Activated CD8-positive, alpha-beta T cell treated with anti-CD3 and anti-CD28 coated beads for 36 hours (primary cell): ENCODE data around the gene DAB2IP. TPM values are rescaled to one million over a fixed set of nuclear protein-coding genes. Genes with fewer than 3 reads are reported as not detected.

Experiments used
- ATAC-seq: fragments of 200-7000 bp; cut with Tn5 transposase; one replicate; pipeline ENCODE4 v1.10.0; 2021; ENCODE audit warnings: mild to moderate bottlenecking, moderate library complexity
- CTCF ChIA-PET: fragments of 350-600 bp; sonication (Branson Sonifier 250); formaldehyde crosslinking; loops from one replicate; lab custom pipeline; 2021; ENCODE audit warnings: antibody characterized with exemption; lab: Charles Lee
- POLR2A ChIA-PET: fragments of 350-600 bp; sonication (Branson Sonifier 250); formaldehyde crosslinking; loops from one replicate; lab custom pipeline; 2021; ENCODE audit warnings: antibody characterized with exemption; lab: Charles Lee
- DNase-seq: peaks from one replicate; pipeline ENCODE4 v3.0.0-alpha.2; 2020
- H3K27ac Mint-ChIP-seq: one replicate; pipeline ENCODE4 v1.8.0; 2021; ENCODE audit warnings: mild to moderate bottlenecking, mixed read lengths
- H3K27me3 Mint-ChIP-seq: one replicate; pipeline ENCODE4 v1.8.0; 2021; ENCODE audit warnings: mixed read lengths
- H3K36me3 Mint-ChIP-seq: one replicate; pipeline ENCODE4 v1.8.0; 2021; ENCODE audit warnings: low read depth, mixed read lengths
- H3K4me1 Mint-ChIP-seq: one replicate; pipeline ENCODE4 v1.8.0; 2021; ENCODE audit warnings: low read depth, mixed read lengths
- H3K4me3 Mint-ChIP-seq: one replicate; pipeline ENCODE4 v1.8.0; 2021; ENCODE audit warnings: mild to moderate bottlenecking, moderate library complexity, mixed read lengths
- H3K9me3 Mint-ChIP-seq: one replicate; pipeline ENCODE4 v1.8.0; 2021; ENCODE audit warnings: mixed read lengths
- CTCF ChIP-seq: fragments of 200-600 bp; IDR thresholded peaks from one replicate; pipeline ENCODE4 v1.8.0; 2022; ENCODE audit warnings: antibody characterized with exemption, mild to moderate bottlenecking
- intact Hi-C: fragments of 100-400 bp; cut with micrococcal nuclease; formaldehyde crosslinking; loops from one replicate; pipeline ENCODE4 v1.10.0; 2022
- total RNA-seq, 2 experiments: library from RNA; stranded (reverse); gene quantifications; one replicate each; pipeline ENCODE4 v1.2.3, GENCODE V29; 2021

DAB2IP gene
- total RNA-seq, 2 experiments from 2014 or later = 0.54 to 1.5 TPM

- no peak overlapping the region for H3K27ac Mint-ChIP-seq
Observed at GRCh38 chr9:121807823-121808278, 156.4 kb downstream of the DAB2IP start.

GRCh38 chr9:121808781-121809180 is 157.3 kb downstream of the DAB2IP start:
- no peak for TF ChIP-seq CTCF
- no peak for DNase-seq
- H3K27me3 Mint-ChIP-seq = no peaks in the 10 kb centered on the region
- no peak for ATAC-seq
- POLR2A ChIA-PET = no interaction called here
- H3K27ac Mint-ChIP-seq = no peak overlapping the region
- intact Hi-C loops = no loop called here
- no peaks in the 10 kb centered on the region for H3K36me3 Mint-ChIP-seq
- no peaks in the 10 kb centered on the region for H3K4me1 Mint-ChIP-seq
- CTCF ChIA-PET = no interaction called here
- peaks cover 6% of the 10 kb centered on the region for H3K9me3 Mint-ChIP-seq
- H3K4me3 Mint-ChIP-seq = no peak overlapping the region

More at GRCh38 chr9:121807823-121808278, 156.4 kb downstream of the DAB2IP start:
- ChIA-PET CTCF (no interaction called here), POLR2A (no interaction called here)
- ATAC-seq (no peak), DNase-seq (no peak)
- intact Hi-C loops = no loop called here
- H3K36me3 Mint-ChIP-seq = no peaks in the 10 kb centered on the region
- no peaks in the 10 kb centered on the region for H3K4me1 Mint-ChIP-seq
- H3K27me3 Mint-ChIP-seq = no peaks in the 10 kb centered on the region
- TF ChIP-seq CTCF = no peak
- peaks cover 6% of the 10 kb centered on the region for H3K9me3 Mint-ChIP-seq
- no peak overlapping the region for H3K4me3 Mint-ChIP-seq

- POLR2A ChIA-PET = no interaction called here
- no peak overlapping the region for H3K27ac Mint-ChIP-seq
- ATAC-seq (no peak), DNase-seq (no peak)
- CTCF ChIA-PET = no interaction called here
- H3K4me3 Mint-ChIP-seq = no peak overlapping the region
- no peaks in the 10 kb centered on the region for H3K4me1 Mint-ChIP-seq
- intact Hi-C loops = no loop called here
- no peaks in the 10 kb centered on the region for H3K36me3 Mint-ChIP-seq
- no peaks in the 10 kb centered on the region for H3K27me3 Mint-ChIP-seq
- TF ChIP-seq CTCF = no peak
- H3K9me3 Mint-ChIP-seq = peaks cover 3% of the 10 kb centered on the region
Observed at GRCh38 chr9:121809356-121810050, 158.1 kb downstream of the DAB2IP start.

- no peak for TF ChIP-seq CTCF
- Mint-ChIP-seq H3K27me3 (no peaks in the 10 kb centered on the region), H3K4me1 (no peaks in the 10 kb centered on the region), H3K4me3 (no peak overlapping the region), H3K9me3 (no peaks in the 10 kb centered on the region), H3K36me3 (no peaks in the 10 kb centered on the region), H3K27ac (no peak overlapping the region)
- ATAC-seq = no peak
- DNase-seq = no peak
- CTCF ChIA-PET = no interaction called here
- POLR2A ChIA-PET = no interaction called here
- intact Hi-C loops = no loop called here
Observed at GRCh38 chr9:121810489-121810888, 159.1 kb downstream of the DAB2IP start.

GRCh38 chr9:121811140-121811539 is 159.7 kb downstream of the DAB2IP start:
- intact Hi-C loops = no loop called here
- Mint-ChIP-seq H3K4me1 (no peaks in the 10 kb centered on the region), H3K27me3 (no peaks in the 10 kb centered on the region), H3K36me3 (no peaks in the 10 kb centered on the region), H3K9me3 (no peaks in the 10 kb centered on the region), H3K4me3 (no peak overlapping the region), H3K27ac (no peak overlapping the region)
- DNase-seq (no peak), ATAC-seq (no peak)
- POLR2A ChIA-PET = no interaction called here
- no peak for TF ChIP-seq CTCF
- CTCF ChIA-PET = interaction anchor here (1.6 kb wide), 1 partner anchor 265 kb away, joined by 4 read pairs; no protein-coding TSS in a partner anchor
